B cell (primary cell): ENCODE measurements around the gene ADAMTSL1. TPM values are rescaled to one million over a fixed set of nuclear protein-coding genes. Genes with fewer than 3 reads are reported as not detected.

Source experiments
- ATAC-seq: fragments of 200-7000 bp; cut with Tn5 transposase; one replicate; pipeline ENCODE4 v1.10.0; 2021; ENCODE audit warnings: low read depth, mild to moderate bottlenecking, moderate number of reproducible peaks, moderate library complexity
- CTCF ChIA-PET: fragments of 350-600 bp; sonication (Branson Sonifier 250); formaldehyde crosslinking; loops from one replicate; lab custom pipeline; 2021; ENCODE audit warnings: antibody characterized with exemption, inconsistent platforms; lab: Charles Lee
- POLR2A ChIA-PET: fragments of 350-600 bp; sonication (Branson Sonifier 250); formaldehyde crosslinking; loops from one replicate; lab custom pipeline; 2021; ENCODE audit warnings: antibody characterized with exemption; lab: Charles Lee
- DNase-seq: peaks from one replicate; pipeline ENCODE4 v3.0.0; 2013
- H2AFZ ChIP-seq: 2 replicates; pipeline ENCODE4 v1.6.1; 2012; ENCODE audit warnings: mild to moderate bottlenecking, low read depth, low read length; ENCODE audit not compliant: insufficient read depth, poor library complexity, severe bottlenecking
- H3K27ac ChIP-seq, 2 donors: 1 replicate in 1 of 2; 2 replicates in 1 of 2; pipeline ENCODE4 v1.5.1; 2012 to 2013; ENCODE audit warnings: low read length in 2 of 2, mild to moderate bottlenecking in 2 of 2, moderate library complexity in 1 of 2
- H3K27me3 ChIP-seq, 4 experiments: fragments of 200-600 bp in 1 of 4; sonication (generic) in 1 of 4; replicated peaks in 1 of 4; 1 replicate in 2 of 4; 2 replicates in 2 of 4; pipeline versions ENCODE4 v1.6.1 to v1.7.0; 2013 to 2016; ENCODE audit warnings: low read length in 3 of 4, mild to moderate bottlenecking in 2 of 4, mixed read lengths in 1 of 4, moderate library complexity in 1 of 4; ENCODE audit not compliant: insufficient read depth in 4 of 4, control insufficient read depth in 3 of 4; ENCODE audit errors: control extremely low read depth in 1 of 4
- H3K36me3 ChIP-seq, 2 experiments: replicated peaks in 1 of 2; 1 replicate in 1 of 2; 2 replicates in 1 of 2; pipeline versions ENCODE4 v1.6.1 to v1.7.1; 2013; ENCODE audit warnings: low read length in 1 of 2; ENCODE audit not compliant: insufficient read depth in 2 of 2, control insufficient read depth in 1 of 2; ENCODE audit errors: control extremely low read depth in 1 of 2, extremely low read depth in 1 of 2
- H3K4me1 ChIP-seq, 2 donors: fragments of 200-600 bp in 1 of 2; sonication (generic) in 1 of 2; 1 replicate in 1 of 2; 2 replicates in 1 of 2; pipeline versions ENCODE4 v1.5.1 to v1.6.1; 2013 to 2017; ENCODE audit warnings: low read length in 2 of 2; ENCODE audit not compliant: control insufficient read depth in 2 of 2, insufficient read depth in 2 of 2
- H3K4me2 ChIP-seq: replicated peaks from 2 replicates; pipeline ENCODE3; 2012; ENCODE audit warnings: mild to moderate bottlenecking, low read depth, low read length; ENCODE audit not compliant: poor library complexity, severe bottlenecking
- H3K4me3 ChIP-seq, 5 experiments: fragments of 200-600 bp in 1 of 5; sonication (generic) in 1 of 5; 1 replicate in 3 of 5; 2 replicates in 2 of 5; pipeline versions ENCODE4 v1.5.1 to v1.7.0; 2011 to 2016; ENCODE audit warnings: low read length in 4 of 5, mild to moderate bottlenecking in 4 of 5, low read depth in 2 of 5, control low read depth in 1 of 5, moderate library complexity in 1 of 5; ENCODE audit not compliant: insufficient read depth in 1 of 5; ENCODE audit errors: control extremely low read depth in 1 of 5, extremely low read depth in 1 of 5
- H3K79me2 ChIP-seq: fragments of 200-600 bp; sonication (generic); one replicate; pipeline ENCODE4 v1.6.0; 2016; ENCODE audit warnings: low read length; ENCODE audit not compliant: control insufficient read depth, insufficient read depth
- H3K9ac ChIP-seq: fragments of 200-600 bp; sonication (generic); 2 replicates; pipeline ENCODE4 v1.6.1; 2017; ENCODE audit warnings: mild to moderate bottlenecking, low read length, moderate library complexity
- H3K9me3 ChIP-seq, 3 donors: one replicate each; pipeline versions ENCODE4 v1.6.1 to v1.7.1; 2013; ENCODE audit warnings: low read length in 2 of 3; ENCODE audit not compliant: control insufficient read depth in 2 of 3, insufficient read depth in 1 of 3; ENCODE audit errors: control extremely low read depth in 1 of 3
- H4K20me1 ChIP-seq: 2 replicates; pipeline ENCODE4 v1.6.0; 2012; ENCODE audit warnings: mild to moderate bottlenecking, low read length; ENCODE audit not compliant: insufficient read depth, control insufficient read depth, poor library complexity, severe bottlenecking
- H3K27ac Mint-ChIP-seq: one replicate; pipeline ENCODE4 v1.8.0; 2021; ENCODE audit warnings: mixed read lengths
- H3K27me3 Mint-ChIP-seq: one replicate; pipeline ENCODE4 v1.8.0; 2021; ENCODE audit warnings: mixed read lengths
- H3K4me1 Mint-ChIP-seq: one replicate; pipeline ENCODE4 v1.8.0; 2021; ENCODE audit warnings: mixed read lengths
- H3K4me3 Mint-ChIP-seq: one replicate; pipeline ENCODE4 v1.8.0; 2021; ENCODE audit warnings: mixed read lengths
- H3K9me3 Mint-ChIP-seq: one replicate; pipeline ENCODE4 v1.8.0; 2022; ENCODE audit warnings: mixed read lengths; ENCODE audit not compliant: insufficient read depth
- CTCF ChIP-seq: fragments of 200-600 bp; IDR thresholded peaks from one replicate; pipeline ENCODE4 v1.8.0; 2022; ENCODE audit warnings: antibody characterized with exemption, mild to moderate bottlenecking
- EZH2 ChIP-seq: IDR thresholded peaks from 2 replicates; pipeline ENCODE4 v1.6.1; 2012; ENCODE audit warnings: borderline replicate concordance, low read depth, mild to moderate bottlenecking, moderate library complexity, low read length; ENCODE audit not compliant: insufficient read depth, poor library complexity, severe bottlenecking
- WGBS: methylation state at CpG from one replicate; pipeline ENCODE4 v1.1.5; 2013; ENCODE audit warnings: missing lambda C conversion rate; ENCODE audit not compliant: insufficient coverage; 5-methylcytosine and 5-hydroxymethylcytosine counted together
- intact Hi-C: fragments of 100-400 bp; cut with micrococcal nuclease; formaldehyde crosslinking; loops from one replicate; pipeline ENCODE4 v1.10.0; 2022
- polyA plus RNA-seq: library from polyadenylated mRNA; depleted of rRNA; stranded (reverse); fragments of >200 nt; gene quantifications from 2 replicates; pipeline ENCODE4 v1.2.3, GENCODE V29; 2012
- total RNA-seq, 2 donors: library from RNA; stranded (reverse); fragments of 120-200 nt in 1 of 2; gene quantifications; 1 replicate in 1 of 2; 2 replicates in 1 of 2; pipeline versions ENCODE4 v1.2.3 to v1.2.4, GENCODE V29; 2013 to 2022

The ADAMTSL1 gene
- total and polyA plus RNA-seq, 2 donors (not counting 1 experiment from before 2014, with no cell fraction given), result not detected

- Mint-ChIP-seq H3K4me3 (no peak overlapping the region), H3K27ac (no peak overlapping the region), H3K9me3 (no peaks in the 10 kb centered on the region), H3K4me1 (no peaks in the 10 kb centered on the region), H3K27me3 (no peaks in the 10 kb centered on the region)
- Histone ChIP-seq H3K36me3 (no peaks in the 10 kb centered on the region), H2AFZ (no peak overlapping the region), H3K79me2 (no peaks in the 10 kb centered on the region), H3K4me2 (no peak overlapping the region), H3K27me3 (no peaks in the 10 kb centered on the region), H3K9ac (no peak overlapping the region), H3K27ac (no peak overlapping the region), H3K9me3 (peaks cover 0 to 3% (median 3%) of the 10 kb centered on the region in 3 donors), H3K4me1 (no peaks in the 10 kb centered on the region), H3K4me3 (no peak overlapping the region), H4K20me1 (no peaks in the 10 kb centered on the region)
- CTCF ChIA-PET, result no interaction called here
- intact Hi-C loops, result no loop called here
- 100% methylated on average over 2 of the region's 3 CpGs for WGBS
- POLR2A ChIA-PET, result no interaction called here
- TF ChIP-seq CTCF (no peak), EZH2 (no peak)
- no peak for ATAC-seq
- no peak for DNase-seq
Observed at GRCh38 chr9:18865542-18865941, 391.6 kb downstream of the ADAMTSL1 start.

GRCh38 chr9:18866121-18866831 is 392.3 kb downstream of the ADAMTSL1 start:
- H3K4me1 Mint-ChIP-seq, result no peaks in the 10 kb centered on the region
- no peaks in the 10 kb centered on the region for H3K27me3 ChIP-seq
- no peaks in the 10 kb centered on the region for H3K4me1 ChIP-seq
- no peak for ATAC-seq
- CTCF ChIA-PET, result no interaction called here
- H3K79me2 ChIP-seq, result no peaks in the 10 kb centered on the region
- no peak overlapping the region for H3K4me3 Mint-ChIP-seq
- no peak for DNase-seq
- H3K9me3 ChIP-seq, result peaks cover 0 to 3% (median 3%) of the 10 kb centered on the region in 3 donors
- POLR2A ChIA-PET, result no interaction called here
- H3K4me3 ChIP-seq, result no peak overlapping the region
- no peak overlapping the region for H3K9ac ChIP-seq
- no peak for TF ChIP-seq EZH2
- TF ChIP-seq CTCF, result no peak
- H3K9me3 Mint-ChIP-seq, result no peaks in the 10 kb centered on the region
- no peaks in the 10 kb centered on the region for H4K20me1 ChIP-seq
- no peak overlapping the region for H3K27ac Mint-ChIP-seq
- 40% methylated on average over 1 of the region's 4 CpGs for WGBS
- intact Hi-C loops, result no loop called here
- H3K36me3 ChIP-seq, result no peaks in the 10 kb centered on the region
- no peaks in the 10 kb centered on the region for H3K27me3 Mint-ChIP-seq
- no peak overlapping the region for H2AFZ ChIP-seq
- no peak overlapping the region for H3K27ac ChIP-seq
- H3K4me2 ChIP-seq, result no peak overlapping the region
